Immature natural killer cell (primary cell): ENCODE data around the gene PTTG1IP. TPM values are rescaled to one million over a fixed set of nuclear protein-coding genes. Genes with fewer than 3 reads are reported as not detected.
A peak's percentile ranks its signal among the peaks of the same experiment; 100 is the strongest.

Source experiments
- DNase-seq, 3 donors: peaks; one replicate each; pipeline ENCODE4 v3.0.0; 2022; ENCODE audit warnings: mixed read lengths in 1 of 3
- H3K27ac Mint-ChIP-seq, 6 donors: one replicate each; pipeline ENCODE4 v1.8.0; 2020; ENCODE audit warnings: mixed read lengths in 6 of 6, mild to moderate bottlenecking in 5 of 6, inconsistent platforms in 4 of 6, moderate library complexity in 3 of 6
- H3K27me3 Mint-ChIP-seq, 3 donors: one replicate each; pipeline ENCODE4 v1.8.0; 2020 to 2021; ENCODE audit warnings: low read depth in 3 of 3, mild to moderate bottlenecking in 3 of 3, mixed read lengths in 3 of 3, moderate library complexity in 3 of 3, inconsistent platforms in 1 of 3
- H3K36me3 Mint-ChIP-seq, 3 donors: one replicate each; pipeline ENCODE4 v1.8.0; 2020; ENCODE audit warnings: mixed read lengths in 3 of 3, inconsistent platforms in 2 of 3, mild to moderate bottlenecking in 2 of 3
- H3K4me1 Mint-ChIP-seq, 2 donors: one replicate each; pipeline ENCODE4 v1.8.0; 2020; ENCODE audit warnings: inconsistent platforms in 2 of 2, mild to moderate bottlenecking in 2 of 2, mixed read lengths in 2 of 2, moderate library complexity in 1 of 2
- H3K4me3 Mint-ChIP-seq, 5 donors: one replicate each; pipeline ENCODE4 v1.8.0; 2020; ENCODE audit warnings: mild to moderate bottlenecking in 5 of 5, mixed read lengths in 5 of 5, inconsistent platforms in 3 of 5, moderate library complexity in 3 of 5
- H3K9me3 Mint-ChIP-seq, 6 donors: one replicate each; pipeline ENCODE4 v1.8.0; 2020; ENCODE audit warnings: mild to moderate bottlenecking in 6 of 6, mixed read lengths in 6 of 6, inconsistent platforms in 4 of 6, moderate library complexity in 3 of 6
- polyA plus RNA-seq, 3 donors: library from polyadenylated mRNA; unstranded; fragments of 300-500 nt; fragmentation: Illumina TruSeq; gene quantifications; one replicate each; pipeline ENCODE4 v1.2.3, GENCODE V29; 2021

The PTTG1IP gene
- polyA plus RNA-seq, 3 donors from 2014 or later: 67.7 to 103 (median 92.9) TPM

DNA sequence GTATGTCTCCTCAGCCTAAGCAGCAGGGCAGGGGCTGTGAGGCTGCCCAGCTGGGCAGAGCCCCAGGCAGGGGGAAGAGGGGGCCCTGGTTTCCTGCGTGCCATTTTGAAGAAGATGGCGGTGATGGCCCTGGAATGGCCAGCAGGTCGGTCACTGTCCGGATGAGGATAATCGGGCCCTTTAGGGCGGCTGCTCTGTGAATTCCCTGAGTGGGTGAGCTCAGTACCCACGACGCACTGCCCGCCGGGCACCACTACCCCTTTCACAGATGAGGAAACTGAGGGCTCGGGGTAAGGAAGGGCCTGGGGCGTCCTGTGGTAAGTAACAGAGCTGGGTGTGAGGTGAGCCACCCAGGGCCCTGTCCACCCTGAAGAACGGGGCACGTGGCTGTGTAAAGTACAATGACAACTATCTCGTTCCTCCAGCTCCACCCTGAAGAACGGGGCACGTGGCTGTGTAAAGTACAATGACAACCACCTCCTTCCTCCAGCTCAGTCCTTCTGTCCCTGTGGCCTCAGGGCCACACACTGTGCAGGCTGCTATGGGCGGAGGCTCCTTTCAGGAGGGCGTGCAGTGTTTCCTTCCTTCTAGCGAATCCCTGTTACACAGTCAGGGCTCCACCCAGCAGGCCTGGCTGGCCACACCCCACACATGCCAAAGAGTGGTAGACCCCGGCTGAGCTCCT lies 24.0 kb upstream of the PTTG1IP start:
- H3K36me3 Mint-ChIP-seq: peaks cover 14 to 38% (median 15%) of the 10 kb centered on the region in 3 donors
- H3K4me3 Mint-ChIP-seq: no peak overlapping the region
- DNase-seq: no peak
- H3K4me1 Mint-ChIP-seq: peaks cover 24 to 39% of the 10 kb centered on the region in 2 donors
- peaks cover 7 to 15% (median 10%) of the 10 kb centered on the region in 3 donors for H3K27me3 Mint-ChIP-seq
- H3K9me3 Mint-ChIP-seq: no peaks in the 10 kb centered on the region
- H3K27ac Mint-ChIP-seq: peak overlapping the region in 3 of 6 donors; percentile 23 to 64 (median 42)

DNA sequence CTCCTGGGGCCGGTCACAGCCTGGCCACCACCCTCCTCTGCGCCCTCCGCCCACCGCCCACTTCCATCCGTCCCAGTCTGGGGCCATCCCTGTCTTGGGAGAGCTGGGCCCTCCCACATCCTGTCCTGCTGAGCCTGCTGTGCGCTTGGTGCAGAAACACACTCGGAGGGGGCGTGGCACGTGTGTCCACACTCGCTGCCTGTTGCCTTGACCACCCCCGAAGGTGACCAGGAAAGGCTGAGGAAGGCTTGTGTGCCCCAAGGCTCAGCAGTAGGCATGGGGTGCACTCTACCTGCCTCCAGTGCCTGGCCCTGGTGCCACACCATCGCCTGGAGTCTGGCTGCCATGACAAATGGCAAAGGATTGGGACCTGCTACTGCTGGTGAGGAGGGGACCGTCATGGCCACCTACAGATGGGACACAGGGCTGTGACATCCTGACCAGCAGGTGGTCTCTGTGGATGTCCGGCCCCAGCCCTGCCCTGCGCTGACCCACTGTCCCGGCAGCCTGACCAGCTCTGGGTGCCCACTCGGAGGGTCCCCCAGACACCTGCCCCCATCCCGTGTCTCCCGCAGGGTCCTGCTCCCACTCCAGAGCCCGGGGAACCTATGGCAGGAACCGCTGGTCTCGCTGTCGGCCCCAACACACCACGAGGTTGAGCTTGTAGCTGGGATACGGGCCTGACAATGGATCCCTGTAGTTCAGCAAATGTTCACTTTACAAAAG lies 23.2 kb upstream of the PTTG1IP start:
- no peak for DNase-seq
- Mint-ChIP-seq H3K9me3 (no peaks in the 10 kb centered on the region), H3K4me3 (no peak overlapping the region), H3K27me3 (peaks cover 7 to 19% (median 10%) of the 10 kb centered on the region in 3 donors), H3K4me1 (peaks cover 26 to 32% of the 10 kb centered on the region in 2 donors), H3K36me3 (peaks cover 9 to 31% (median 14%) of the 10 kb centered on the region in 3 donors), H3K27ac (peak overlapping the region in 1 of 6 donors; percentile 42)

DNA sequence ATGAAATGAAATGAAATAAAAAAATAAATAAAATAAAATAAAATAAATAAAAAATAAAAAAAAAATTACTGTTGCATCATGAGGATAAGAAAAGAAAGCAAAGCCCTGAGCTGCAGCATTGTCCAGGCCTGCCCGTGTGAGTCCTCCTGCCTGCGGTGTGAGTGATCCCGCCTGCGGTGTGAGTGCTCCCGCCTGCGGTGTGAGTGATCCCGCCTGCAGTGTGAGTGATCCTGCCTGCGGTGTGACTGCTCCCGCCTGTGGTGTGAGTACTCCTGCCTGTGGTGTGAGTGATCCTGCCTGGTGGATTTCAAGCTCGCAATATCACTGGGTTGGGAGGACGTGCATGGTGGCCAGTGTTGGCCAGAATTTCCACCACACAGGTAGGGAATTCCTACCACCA lies 22.4 kb upstream of the PTTG1IP start:
- peak overlapping the region in 5 of 6 donors; percentile 3 to 46 (median 36) for H3K27ac Mint-ChIP-seq

DNA sequence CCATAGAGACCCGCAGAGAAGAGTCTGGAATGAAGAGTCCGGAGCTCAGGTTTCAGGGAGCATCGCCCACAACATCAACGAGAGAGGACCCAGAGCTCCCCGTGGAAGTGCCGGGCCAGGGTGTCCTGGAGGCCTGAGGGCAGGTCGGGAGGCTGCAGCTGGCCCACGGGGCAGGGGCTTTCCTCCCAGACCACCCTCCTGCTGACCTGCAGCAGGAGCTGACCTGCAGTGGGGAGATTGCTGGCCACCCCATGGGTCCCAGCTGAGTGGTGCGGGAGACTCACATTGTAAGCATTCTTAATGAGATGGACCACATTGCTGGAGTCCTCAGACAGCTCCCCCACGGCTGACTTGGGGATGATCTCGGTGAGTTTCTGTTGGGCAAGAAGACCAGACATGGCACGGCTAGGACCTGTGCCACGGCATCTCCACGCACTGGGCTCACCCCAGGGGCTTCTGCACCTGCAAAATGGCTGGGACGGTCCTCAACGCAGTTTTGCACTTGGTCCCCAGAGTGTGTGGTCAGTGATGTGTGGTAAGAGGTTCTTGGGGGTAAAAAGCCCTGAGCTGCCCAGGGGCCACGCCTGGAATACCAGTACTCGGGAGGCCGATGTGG lies 21.3 kb upstream of the PTTG1IP start:
- no peak for DNase-seq
- peak overlapping the region in 4 of 6 donors; percentile 17 to 76 (median 30) for H3K27ac Mint-ChIP-seq
- no peak overlapping the region for H3K4me3 Mint-ChIP-seq
- peaks cover 26 to 28% of the 10 kb centered on the region in 2 donors for H3K4me1 Mint-ChIP-seq
- peaks cover 10 to 14% (median 11%) of the 10 kb centered on the region in 3 donors for H3K27me3 Mint-ChIP-seq
- no peaks in the 10 kb centered on the region for H3K9me3 Mint-ChIP-seq
- peaks cover 8 to 23% (median 14%) of the 10 kb centered on the region in 3 donors for H3K36me3 Mint-ChIP-seq

More for the DNA sequence above, 22.4 kb upstream of the PTTG1IP start:
- DNase-seq: no peak
- Mint-ChIP-seq H3K27me3 (peaks cover 7 to 16% (median 10%) of the 10 kb centered on the region in 3 donors), H3K4me1 (peaks cover 26 to 30% of the 10 kb centered on the region in 2 donors), H3K36me3 (peaks cover 8 to 27% (median 14%) of the 10 kb centered on the region in 3 donors), H3K9me3 (no peaks in the 10 kb centered on the region), H3K4me3 (no peak overlapping the region)

DNA sequence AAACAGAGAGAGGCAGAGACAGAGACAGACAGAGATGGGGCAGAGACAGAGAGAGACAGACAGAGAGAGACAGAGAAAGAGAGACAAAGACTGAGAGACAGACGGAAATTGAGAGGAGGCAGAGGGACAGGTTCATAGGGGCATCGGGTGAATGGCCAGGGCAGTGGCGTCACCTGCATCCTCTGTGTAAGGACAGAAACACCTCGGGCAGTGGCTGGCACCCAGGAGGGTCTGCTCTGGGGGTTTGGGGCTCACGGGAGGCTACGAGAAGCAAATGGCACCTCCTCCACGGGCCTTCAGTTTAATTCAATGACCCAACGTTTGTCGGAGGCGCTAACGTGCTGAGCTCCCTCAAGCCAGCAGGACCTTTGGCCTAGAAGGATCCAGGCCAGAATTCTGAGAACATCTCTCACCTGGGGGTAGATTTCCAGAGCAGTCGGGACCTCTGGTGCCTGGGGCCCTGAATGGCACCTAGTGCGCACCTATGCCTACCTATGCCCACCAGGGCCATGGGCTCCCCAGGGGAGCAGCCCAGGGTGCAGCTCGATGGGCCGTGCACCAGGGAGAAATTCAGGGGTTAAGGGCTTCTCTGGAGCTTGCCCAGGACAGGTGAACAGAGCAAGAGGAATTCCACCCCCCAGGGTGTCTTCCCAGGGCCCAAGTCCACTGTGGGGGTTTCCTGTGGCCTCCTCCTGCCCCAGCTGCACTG lies 20.6 kb upstream of the PTTG1IP start:
- no peak overlapping the region for H3K4me3 Mint-ChIP-seq
- peaks cover 26 to 28% of the 10 kb centered on the region in 2 donors for H3K4me1 Mint-ChIP-seq
- DNase-seq: no peak

DNA sequence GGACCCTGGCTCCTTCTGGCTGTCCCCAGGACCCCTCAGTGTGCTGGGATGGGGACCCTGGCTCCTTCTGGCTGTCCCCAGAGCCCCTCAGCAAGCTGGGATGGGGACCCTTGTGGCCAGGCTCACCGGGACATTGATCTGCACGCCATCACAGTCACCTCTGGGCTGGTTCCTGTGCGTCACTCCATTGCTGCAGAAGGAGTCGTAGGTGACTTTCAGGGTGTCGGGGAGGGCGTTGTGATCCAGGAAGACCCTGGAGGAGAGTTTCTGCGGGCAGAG lies 19.7 kb upstream of the PTTG1IP start:
- H3K9me3 Mint-ChIP-seq: no peaks in the 10 kb centered on the region
- peaks cover 9 to 18% (median 12%) of the 10 kb centered on the region in 3 donors for H3K27me3 Mint-ChIP-seq
- H3K4me1 Mint-ChIP-seq: peaks cover 22 to 24% of the 10 kb centered on the region in 2 donors
- peak overlapping the region; percentile 44 to 87 (median 75) for H3K27ac Mint-ChIP-seq
- H3K36me3 Mint-ChIP-seq: peaks cover 5 to 18% (median 10%) of the 10 kb centered on the region in 3 donors
- no peak for DNase-seq
- no peak overlapping the region for H3K4me3 Mint-ChIP-seq

More for the DNA sequence above, 20.6 kb upstream of the PTTG1IP start:
- H3K27me3 Mint-ChIP-seq: peaks cover 10 to 18% (median 12%) of the 10 kb centered on the region in 3 donors
- no peaks in the 10 kb centered on the region for H3K9me3 Mint-ChIP-seq
- peak overlapping the region; percentile 44 to 91 (median 80) for H3K27ac Mint-ChIP-seq
- peaks cover 8 to 23% (median 14%) of the 10 kb centered on the region in 3 donors for H3K36me3 Mint-ChIP-seq

DNA sequence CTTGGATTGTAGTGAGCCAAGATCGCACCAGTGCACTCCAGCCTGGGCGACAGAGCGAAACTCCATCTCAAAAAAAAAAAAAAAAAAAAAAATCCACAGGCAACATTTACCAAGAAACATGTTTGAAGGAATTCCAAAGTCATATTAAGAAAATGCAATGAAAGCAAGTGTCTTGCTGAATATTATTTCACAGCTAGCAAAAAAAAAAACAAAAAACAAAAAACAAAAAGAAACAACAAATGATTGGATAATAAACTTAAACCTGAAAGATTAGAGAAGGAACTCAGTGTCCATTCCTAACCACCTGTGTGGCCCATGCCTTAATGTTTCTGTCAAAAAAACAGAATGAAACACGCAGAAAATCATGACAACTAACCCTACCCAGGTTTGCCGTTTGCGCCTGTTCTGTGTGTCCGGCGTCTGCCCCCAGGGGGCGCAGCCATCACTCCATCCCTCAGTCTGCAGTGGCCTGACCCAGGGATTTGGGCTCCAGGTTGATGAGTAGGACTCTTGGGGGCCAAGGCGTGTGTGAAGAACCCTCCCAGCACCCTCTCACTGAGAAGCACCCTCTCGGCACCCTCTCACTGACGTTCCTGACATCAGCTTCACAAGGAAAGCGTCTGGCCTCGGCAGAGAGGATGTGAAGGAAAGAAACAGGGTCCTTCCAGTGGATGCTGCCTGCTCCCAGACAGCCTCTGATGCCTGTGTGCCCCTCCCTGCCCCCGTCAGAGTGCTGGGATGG lies 19.2 kb upstream of the PTTG1IP start:
- H3K27me3 Mint-ChIP-seq: peaks cover 10 to 18% (median 12%) of the 10 kb centered on the region in 3 donors
- peak overlapping the region; percentile 44 to 87 (median 76) for H3K27ac Mint-ChIP-seq
- H3K4me1 Mint-ChIP-seq: peaks cover 19 to 24% of the 10 kb centered on the region in 2 donors
- DNase-seq: peak; percentile 73 to 77 (median 75)
- H3K4me3 Mint-ChIP-seq: no peak overlapping the region
- no peaks in the 10 kb centered on the region for H3K9me3 Mint-ChIP-seq
- H3K36me3 Mint-ChIP-seq: peaks cover 5 to 16% (median 10%) of the 10 kb centered on the region in 3 donors

DNA sequence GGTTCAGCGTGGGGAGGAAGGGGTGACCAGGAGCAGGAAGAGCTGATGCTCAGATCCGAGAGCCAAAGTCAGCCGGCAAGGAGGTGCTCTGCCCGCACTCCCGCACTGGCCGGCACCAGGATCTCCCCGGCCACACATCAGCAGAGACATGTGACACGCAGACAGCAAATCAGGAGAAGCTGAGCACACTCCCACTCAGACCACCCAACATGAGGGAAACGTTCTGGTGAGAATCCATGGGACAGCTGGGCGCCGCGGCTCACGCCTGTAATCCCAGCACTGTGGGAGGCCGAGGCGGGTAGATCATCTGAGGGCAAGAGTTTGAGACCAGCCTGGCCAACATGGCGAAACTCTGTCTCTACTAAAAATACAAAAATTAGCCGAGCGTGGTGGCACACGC lies 18.6 kb upstream of the PTTG1IP start:
- Mint-ChIP-seq H3K9me3 (no peaks in the 10 kb centered on the region), H3K27ac (peak overlapping the region in 2 of 6 donors; percentile 29 to 87), H3K36me3 (peaks cover 8 to 16% (median 10%) of the 10 kb centered on the region in 3 donors), H3K4me1 (peaks cover 19 to 28% of the 10 kb centered on the region in 2 donors), H3K4me3 (no peak overlapping the region), H3K27me3 (peaks cover 8 to 20% (median 15%) of the 10 kb centered on the region in 3 donors)
- DNase-seq: no peak

DNA sequence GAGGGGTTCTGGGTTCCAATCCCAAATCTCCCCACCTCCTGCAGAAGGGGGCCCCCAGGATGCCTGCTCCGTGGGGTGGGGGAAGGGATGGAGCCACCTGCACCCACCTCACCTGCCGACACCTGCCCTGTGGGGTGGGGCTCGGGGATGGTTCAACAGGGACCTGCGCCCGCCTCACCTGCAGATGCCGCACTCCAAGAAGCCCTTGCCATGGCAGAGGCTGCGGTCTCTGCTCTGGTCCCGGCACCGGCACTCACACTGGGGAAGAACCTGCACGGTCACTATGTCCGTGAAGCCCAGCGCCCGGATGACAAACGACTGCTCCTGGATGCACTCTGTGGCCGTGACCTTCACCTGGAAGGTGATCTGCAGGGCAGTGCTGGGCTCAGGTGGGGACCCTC lies 18.1 kb upstream of the PTTG1IP start:
- H3K27ac Mint-ChIP-seq: no peak overlapping the region
- peaks cover 8 to 16% (median 10%) of the 10 kb centered on the region in 3 donors for H3K36me3 Mint-ChIP-seq
- no peak for DNase-seq
- H3K4me3 Mint-ChIP-seq: no peak overlapping the region
- H3K9me3 Mint-ChIP-seq: no peaks in the 10 kb centered on the region
- peaks cover 22 to 30% of the 10 kb centered on the region in 2 donors for H3K4me1 Mint-ChIP-seq
- H3K27me3 Mint-ChIP-seq: peaks cover 13 to 20% (median 17%) of the 10 kb centered on the region in 3 donors

DNA sequence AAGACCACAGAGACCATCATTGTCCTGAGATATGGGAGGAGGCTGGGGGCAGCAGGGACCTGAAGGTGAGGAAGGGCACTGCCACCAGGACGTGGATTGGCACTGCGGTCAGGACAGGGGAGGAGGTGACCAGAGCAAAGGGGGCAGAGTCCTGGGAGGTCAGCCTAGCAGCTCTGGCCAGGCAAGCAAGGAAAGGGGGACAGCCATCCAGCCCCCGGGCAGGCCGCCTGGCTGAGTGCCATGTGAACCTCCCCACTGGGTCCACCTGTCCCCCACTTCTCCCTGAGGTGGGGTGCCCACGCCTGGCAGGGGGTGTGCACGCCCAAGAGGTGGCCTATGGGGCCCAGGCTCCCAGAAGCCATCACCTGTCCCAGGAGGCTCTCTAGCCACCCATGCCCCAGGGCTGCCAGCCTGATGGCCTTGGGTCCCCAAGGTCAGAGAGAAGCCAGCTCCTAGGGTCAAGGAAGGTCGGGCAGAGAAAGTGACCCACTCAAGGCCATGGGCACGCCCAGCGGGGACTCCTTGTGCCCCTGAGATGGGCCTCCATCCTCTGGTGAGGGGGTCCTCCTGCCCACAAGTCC lies 17.6 kb upstream of the PTTG1IP start:
- H3K27ac Mint-ChIP-seq: peak overlapping the region in 1 of 6 donors; percentile 61
- no peak overlapping the region for H3K4me3 Mint-ChIP-seq
- H3K27me3 Mint-ChIP-seq: peaks cover 16 to 23% (median 17%) of the 10 kb centered on the region in 3 donors
- H3K9me3 Mint-ChIP-seq: no peaks in the 10 kb centered on the region
- DNase-seq: no peak
- H3K36me3 Mint-ChIP-seq: peaks cover 11 to 15% (median 12%) of the 10 kb centered on the region in 3 donors
- H3K4me1 Mint-ChIP-seq: peaks cover 28 to 35% of the 10 kb centered on the region in 2 donors

DNA sequence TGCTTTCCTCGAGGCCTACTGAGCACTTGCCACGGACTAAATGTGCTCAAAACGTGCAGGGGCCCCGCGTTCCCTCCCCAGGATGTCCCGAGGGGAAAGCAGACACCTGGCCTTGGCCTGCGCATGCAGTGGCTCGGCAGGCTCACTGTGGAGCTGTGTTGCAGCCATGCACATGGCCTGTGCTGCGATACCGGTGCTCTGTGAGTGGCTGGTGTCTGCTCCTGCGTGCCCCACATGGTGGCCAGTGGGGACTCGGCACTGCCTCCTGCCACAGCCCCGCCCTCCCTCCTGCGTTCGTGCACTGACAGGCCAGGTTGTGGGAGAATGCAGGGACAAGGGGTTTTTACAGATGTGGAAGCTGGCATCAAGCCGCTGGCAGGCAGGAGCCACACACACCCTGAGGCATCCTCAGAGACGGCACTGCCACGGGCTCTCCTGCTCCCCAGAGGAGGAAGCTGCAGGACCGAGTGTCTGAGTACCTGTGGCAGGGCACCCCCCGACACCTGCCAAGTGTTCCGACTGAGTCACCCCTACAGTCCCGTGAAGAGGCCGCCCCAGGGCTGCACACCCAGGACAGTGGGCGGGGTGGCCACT lies 16.9 kb upstream of the PTTG1IP start:
- DNase-seq: no peak
- Mint-ChIP-seq H3K4me3 (no peak overlapping the region), H3K27ac (peak overlapping the region in 1 of 6 donors; percentile 61), H3K27me3 (peaks cover 17 to 27% (median 18%) of the 10 kb centered on the region in 3 donors), H3K36me3 (peaks cover 14 to 19% (median 17%) of the 10 kb centered on the region in 3 donors), H3K4me1 (peaks cover 32 to 38% of the 10 kb centered on the region in 2 donors), H3K9me3 (no peaks in the 10 kb centered on the region)
